Tibial nerve (tissue), 4 donors: Measurements from ENCODE around the gene PITX1. TPM values are rescaled to one million over a fixed set of nuclear protein-coding genes. Genes with fewer than 3 reads are reported as not detected.

ENCODE experiments used
- DNase-seq, 2 donors: peaks; one replicate each; pipeline ENCODE4 v3.0.0-alpha.2; 2019; ENCODE audit warnings: low spot score in 2 of 2
- H3K27ac ChIP-seq, 4 donors: fragments of 200-600 bp; sonication (generic) in 3 of 4; one replicate each; pipeline ENCODE4 v1.5.1; 2017 to 2019; ENCODE audit warnings: mild to moderate bottlenecking in 1 of 4
- H3K27me3 ChIP-seq, 2 donors: fragments of 200-600 bp; sonication (generic) in 1 of 2; one replicate each; pipeline versions ENCODE4 v1.5.1 to v1.6.0; 2017 to 2019
- H3K36me3 ChIP-seq, 3 donors: fragments of 200-600 bp; sonication (generic); one replicate each; pipeline ENCODE4 v1.5.1; 2018 to 2019
- H3K4me1 ChIP-seq, 4 donors: fragments of 200-600 bp; sonication (generic) in 3 of 4; one replicate each; pipeline ENCODE4 v1.5.1; 2017 to 2019
- H3K4me3 ChIP-seq, 4 donors: fragments of 200-600 bp; sonication (generic) in 3 of 4; one replicate each; pipeline ENCODE4 v1.5.1; 2017 to 2019; ENCODE audit warnings: mild to moderate bottlenecking in 1 of 4, moderate library complexity in 1 of 4
- H3K9me3 ChIP-seq, 4 donors: fragments of 200-600 bp; sonication (generic) in 3 of 4; one replicate each; pipeline ENCODE4 v1.5.1; 2017 to 2019
- CTCF ChIP-seq, 5 experiments: fragments of 200-600 bp in 3 of 5; fragments of 450-650 bp in 2 of 5; sonication (generic) in 3 of 5; IDR thresholded peaks; one replicate each; pipeline ENCODE4 v1.5.1; 2016 to 2019; ENCODE audit warnings: antibody characterized with exemption in 5 of 5, mild to moderate bottlenecking in 3 of 5, moderate library complexity in 2 of 5
- EP300 ChIP-seq, 2 donors: sonication (generic); formaldehyde crosslinking; IDR thresholded peaks; one replicate each; pipeline ENCODE4 v1.6.1; 2017; ENCODE audit warnings: antibody characterized with exemption in 2 of 2, mild to moderate bottlenecking in 1 of 2
- POLR2A ChIP-seq, 2 donors: fragments of 450-650 bp; IDR thresholded peaks; one replicate each; pipeline ENCODE4 v1.6.1; 2017; ENCODE audit warnings: antibody characterized with exemption in 2 of 2, mild to moderate bottlenecking in 2 of 2, moderate library complexity in 2 of 2
- WGBS, 2 donors: methylation state at CpG; one replicate each; pipeline ENCODE4 v1.1.5; 2018; 5-methylcytosine and 5-hydroxymethylcytosine counted together
- total RNA-seq, 4 donors: library from RNA; depleted of rRNA; stranded (reverse); fragments of >200 nt; gene quantifications; one replicate each; pipeline ENCODE4 v1.1.0, GENCODE V29; 2016

Gene PITX1
- total RNA-seq, 4 donors from 2014 or later = 1.1 to 5.4 (median 3.0) TPM

GRCh38 chr5:135032999-135033861, 798 bp downstream of the PITX1 start:
- Histone ChIP-seq H3K27me3 (peaks cover 15 to 96% of the 10 kb centered on the region in 2 donors), H3K36me3 (no peaks in the 10 kb centered on the region), H3K27ac (peak overlapping the region in 2 of 4 donors; percentile 8 to 65), H3K4me3 (peak overlapping the region; percentile 31 to 62 (median 46)), H3K4me1 (peaks cover 0 to 53% (median 27%) of the 10 kb centered on the region in 4 donors), H3K9me3 (no peaks in the 10 kb centered on the region)
- DNase-seq = no peak
- TF ChIP-seq POLR2A (IDR thresholded peaks at IDR 0.05) (no peak), EP300 (IDR thresholded peaks at IDR 0.05) (no peak), CTCF (IDR thresholded peaks at IDR 0.05) (no peak)
- 1 to 2% methylated on average over 65 to 76 of the region's 89 CpGs for WGBS, 2 donors

GRCh38 chr5:135032695-135032998, 1.4 kb downstream of the PITX1 start:
- no peak for TF ChIP-seq CTCF (IDR thresholded peaks at IDR 0.05)
- TF ChIP-seq POLR2A (IDR thresholded peaks at IDR 0.05) = no peak
- no peak for TF ChIP-seq EP300 (IDR thresholded peaks at IDR 0.05)
- H3K27me3 ChIP-seq = peaks cover 15 to 96% of the 10 kb centered on the region in 2 donors
- H3K36me3 ChIP-seq = no peaks in the 10 kb centered on the region
- no peak for DNase-seq
- peaks cover 0 to 59% (median 27%) of the 10 kb centered on the region in 4 donors for H3K4me1 ChIP-seq
- 7% methylated on average over 18 of the region's 18 CpGs for WGBS, 2 donors
- H3K9me3 ChIP-seq = no peaks in the 10 kb centered on the region
- peak overlapping the region in 1 of 4 donors; percentile 65 for H3K27ac ChIP-seq
- H3K4me3 ChIP-seq = peak overlapping the region; percentile 31 to 62 (median 46)

GRCh38 chr5:135031813-135032694, 2.0 kb downstream of the PITX1 start:
- 44 to 47% methylated on average over 15 of the region's 15 CpGs for WGBS, 2 donors
- Histone ChIP-seq H3K4me3 (peak overlapping the region in 1 of 4 donors; percentile 62), H3K27ac (no peak overlapping the region), H3K4me1 (peaks cover 0 to 64% (median 27%) of the 10 kb centered on the region in 4 donors), H3K36me3 (no peaks in the 10 kb centered on the region), H3K9me3 (no peaks in the 10 kb centered on the region), H3K27me3 (peaks cover 15 to 96% of the 10 kb centered on the region in 2 donors)
- DNase-seq = no peak
- TF ChIP-seq EP300 (IDR thresholded peaks at IDR 0.05) (no peak), POLR2A (IDR thresholded peaks at IDR 0.05) (no peak)

- WGBS, 2 donors = 15 to 34% methylated on average over 43 to 54 of the region's 57 CpGs
- TF ChIP-seq CTCF (IDR thresholded peaks at IDR 0.05) = no peak
- no peak for TF ChIP-seq POLR2A (IDR thresholded peaks at IDR 0.05)
- TF ChIP-seq EP300 (IDR thresholded peaks at IDR 0.05) = no peak
- H3K4me3 ChIP-seq = peak overlapping the region in 3 of 4 donors; percentile 16 to 37 (median 19)
- no peak for DNase-seq
- H3K9me3 ChIP-seq = no peaks in the 10 kb centered on the region
- H3K4me1 ChIP-seq = peaks cover 0 to 64% (median 27%) of the 10 kb centered on the region in 4 donors
- H3K27ac ChIP-seq = no peak overlapping the region
- H3K27me3 ChIP-seq = peaks cover 15 to 95% of the 10 kb centered on the region in 2 donors
- no peaks in the 10 kb centered on the region for H3K36me3 ChIP-seq
These were observed 2.8 kb downstream of the PITX1 start for GRCh38 chr5:135030956-135031812.
